HG03354 (cell line): ENCODE measurements around the gene VENTX.
"Not testable (repeated sequence)": the region's sequence is repeated elsewhere in the genome, so short reads cannot be mapped to it uniquely, and the experiment has no call there.

Source experiments
- ATAC-seq: cut with Tn5 transposase; IDR thresholded peaks from one replicate; pipeline ENCODE4 v1.9.1; 2021; ENCODE audit warnings: mild to moderate bottlenecking; ENCODE audit not compliant: unreplicated experiment, poor library complexity, severe bottlenecking

The VENTX gene

DNA sequence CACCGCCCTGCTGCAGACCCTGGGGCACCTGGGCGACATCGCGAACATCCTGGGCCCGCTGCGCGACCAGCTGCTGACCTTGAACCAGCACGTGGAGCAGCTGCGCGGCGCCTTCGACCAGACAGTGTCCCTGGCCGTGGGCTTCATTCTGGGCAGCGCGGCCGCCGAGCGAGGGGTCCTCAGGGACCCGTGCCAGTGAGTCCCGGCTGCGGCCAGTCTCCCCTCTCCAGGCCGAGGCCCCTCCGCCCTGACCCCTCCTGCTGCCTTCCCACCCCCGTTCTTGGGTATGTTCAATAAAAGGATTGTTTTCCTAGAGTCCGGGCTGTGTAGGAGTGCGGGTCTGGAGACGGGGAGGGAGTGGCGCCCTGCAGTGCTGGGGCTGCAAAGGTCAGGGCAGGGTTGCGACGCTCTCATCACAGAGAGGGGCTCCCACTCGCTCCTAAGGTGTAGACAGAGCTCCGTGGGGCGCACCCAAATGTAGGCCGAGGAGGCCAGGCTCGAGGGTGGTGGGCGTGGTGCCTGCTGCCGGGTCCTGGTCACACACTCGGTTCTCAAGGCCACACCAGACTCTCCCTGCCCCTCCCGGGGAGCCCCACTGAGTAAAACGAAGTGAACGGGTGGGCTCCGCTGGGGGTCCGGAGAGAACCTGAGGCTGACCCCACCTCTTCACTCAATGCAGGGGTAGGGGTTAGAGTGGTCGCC lies 6.3 kb upstream of the VENTX start:
- no peak for ATAC-seq

DNA sequence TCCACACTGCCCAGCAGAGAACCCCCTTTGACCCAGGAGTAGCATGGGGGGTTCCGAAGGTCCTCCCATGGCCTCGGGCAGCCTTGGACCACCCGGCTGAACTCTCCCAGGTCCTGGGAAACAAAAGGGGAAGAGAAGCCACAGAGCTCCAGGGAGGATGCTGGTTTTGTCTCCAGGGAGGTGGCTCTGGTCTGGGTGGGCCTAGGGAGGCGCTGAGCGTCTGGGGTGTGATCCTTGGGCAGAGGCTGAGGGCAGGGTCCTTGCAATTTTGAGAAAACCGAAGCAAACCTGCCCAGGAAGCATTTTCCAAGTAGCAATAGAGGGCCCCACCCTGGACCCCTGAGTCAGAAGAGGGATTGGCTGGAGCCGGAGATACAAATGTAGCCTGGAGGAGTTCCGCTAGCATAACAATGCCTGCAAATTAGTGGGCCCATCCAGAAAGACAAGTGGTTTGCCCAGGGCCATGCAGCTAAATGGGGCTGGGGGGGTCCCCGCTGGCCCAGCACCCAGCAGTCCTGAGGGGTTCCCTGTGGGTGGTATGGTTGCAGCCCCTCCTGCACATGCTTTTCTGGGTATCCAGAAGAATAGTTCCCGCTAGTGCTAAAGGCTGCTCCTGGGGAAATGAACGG lies 5.6 kb upstream of the VENTX start:
- no peak for ATAC-seq

DNA sequence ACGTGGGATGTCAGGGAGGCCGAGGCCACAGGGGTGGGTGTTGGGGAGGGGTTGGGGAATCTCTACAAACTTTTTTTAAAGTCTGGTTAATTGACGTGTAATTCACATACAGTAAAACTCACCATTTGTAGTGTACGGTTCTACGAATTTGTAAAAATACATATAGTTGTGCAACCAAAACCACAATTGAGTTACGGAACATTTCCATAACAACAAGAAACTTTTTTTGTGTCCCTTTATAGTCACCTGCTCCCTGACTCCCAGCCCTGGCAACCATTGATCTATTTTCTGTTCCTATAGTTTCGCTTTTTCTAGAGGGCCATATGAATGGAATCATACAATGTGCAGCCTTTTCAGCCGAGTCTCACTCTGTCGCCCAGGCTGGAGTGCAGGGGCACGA lies 2.9 kb upstream of the VENTX start:
- ATAC-seq: not testable (repeated sequence)

DNA sequence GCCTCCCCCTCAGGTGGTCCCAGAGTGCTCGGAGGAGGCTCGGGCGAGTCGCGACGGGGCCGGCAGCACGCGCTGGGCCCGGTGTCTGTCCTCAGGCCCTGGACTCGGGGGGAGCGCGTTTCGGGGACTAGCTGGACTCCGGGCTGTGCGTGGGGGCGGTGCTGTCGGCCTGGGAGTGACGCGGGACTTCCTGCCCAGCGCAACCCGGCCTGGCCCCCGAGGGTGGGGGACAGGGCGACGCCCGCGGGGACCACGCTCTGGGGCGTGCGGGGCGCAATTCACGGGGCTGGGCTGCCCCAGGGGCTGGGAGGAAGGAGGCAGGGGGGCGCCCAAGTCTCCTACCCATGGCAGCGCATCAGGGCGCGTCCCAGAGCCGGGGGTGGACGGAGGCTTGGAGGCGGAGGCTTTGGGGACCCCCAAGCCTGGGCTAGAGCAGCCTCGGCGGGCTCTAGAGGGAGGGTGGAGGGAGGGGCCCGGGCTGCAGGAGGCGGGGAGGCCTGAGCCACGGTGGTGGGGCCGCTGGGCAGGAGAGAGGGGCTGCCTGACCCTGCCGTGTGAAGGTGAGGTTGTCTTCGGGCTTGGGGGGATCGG lies 2.3 kb upstream of the VENTX start:
- ATAC-seq: no peak

DNA sequence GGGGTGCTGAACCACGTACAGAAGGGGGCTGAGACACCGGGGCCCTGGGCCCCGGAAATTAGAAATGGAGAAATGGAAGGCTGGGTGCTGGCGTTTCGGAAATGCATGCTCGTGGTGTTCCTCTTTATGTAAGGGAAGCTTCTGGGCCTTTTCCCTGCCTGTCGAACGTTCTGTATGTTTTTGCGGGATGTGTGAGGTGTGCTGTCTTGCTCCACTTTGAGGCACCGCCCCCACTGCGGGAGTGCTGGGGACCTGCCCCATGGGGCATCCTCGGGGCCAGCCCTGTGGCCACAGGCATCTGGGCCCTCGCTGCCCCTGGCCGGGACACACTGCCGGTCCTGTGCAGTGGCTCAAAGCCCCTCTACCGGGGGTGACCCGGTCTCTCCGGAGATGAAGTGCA lies 1.7 kb upstream of the VENTX start:
- ATAC-seq: no peak

DNA sequence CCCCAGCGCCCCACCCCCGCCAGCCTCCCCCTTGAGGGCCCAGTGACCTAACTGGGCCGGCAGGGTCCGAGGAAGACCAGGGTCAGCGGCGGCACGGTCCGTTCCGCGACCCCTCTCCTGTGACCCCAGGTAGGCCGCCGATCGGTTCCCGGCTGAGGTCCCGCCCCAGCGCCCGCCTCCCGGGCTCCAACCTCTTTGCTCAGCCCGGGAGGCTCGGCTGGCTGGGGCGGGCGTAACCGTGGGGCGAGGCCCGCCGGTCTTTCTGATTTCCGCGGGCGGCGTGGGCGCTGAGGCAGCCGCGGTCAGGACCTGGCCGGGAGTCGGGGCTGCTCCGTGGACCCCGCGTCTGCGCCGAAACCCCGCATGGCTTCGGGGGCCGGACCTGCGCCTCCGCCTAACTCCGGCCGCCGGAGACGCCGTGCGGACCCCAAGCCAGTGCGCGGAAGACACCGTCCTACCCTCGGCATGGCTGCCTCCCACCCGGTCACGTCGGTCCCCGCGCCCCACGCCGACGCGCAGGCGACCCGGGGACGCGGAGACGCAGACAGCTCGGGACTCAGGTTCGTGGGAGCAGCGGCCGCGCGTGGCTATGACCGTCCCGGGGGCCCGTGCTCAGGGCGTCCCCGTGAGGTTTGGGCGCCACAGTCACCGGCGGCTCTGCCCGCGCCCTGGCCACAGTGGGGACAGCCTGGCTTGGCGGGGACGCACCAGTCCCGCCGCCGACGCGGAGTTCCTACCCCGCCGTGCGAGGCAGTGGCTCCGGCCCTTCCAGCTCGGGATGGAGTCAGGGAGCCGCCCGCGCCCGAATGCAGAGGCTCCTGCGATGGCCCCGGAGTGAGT lies 1.0 kb upstream of the VENTX start:
- no peak for ATAC-seq

DNA sequence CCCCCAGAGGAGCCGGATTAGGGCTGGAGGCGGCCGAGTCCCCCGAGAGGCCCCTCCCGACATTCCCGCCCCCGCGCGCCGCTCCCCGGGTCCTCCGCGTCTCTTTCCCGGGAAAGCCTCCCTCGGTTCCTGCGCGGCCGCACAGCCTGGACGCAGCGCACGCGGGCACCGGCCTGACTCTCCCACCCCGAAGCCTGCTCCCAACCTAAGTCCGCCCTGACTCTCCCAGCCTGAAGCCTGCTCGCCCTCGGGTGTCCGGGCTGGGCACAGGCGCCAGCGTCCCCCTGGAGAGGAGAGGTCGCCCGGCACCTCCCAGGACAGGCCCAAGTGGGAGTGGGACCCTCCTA lies 441 bp upstream of the VENTX start:
- no peak for ATAC-seq

DNA sequence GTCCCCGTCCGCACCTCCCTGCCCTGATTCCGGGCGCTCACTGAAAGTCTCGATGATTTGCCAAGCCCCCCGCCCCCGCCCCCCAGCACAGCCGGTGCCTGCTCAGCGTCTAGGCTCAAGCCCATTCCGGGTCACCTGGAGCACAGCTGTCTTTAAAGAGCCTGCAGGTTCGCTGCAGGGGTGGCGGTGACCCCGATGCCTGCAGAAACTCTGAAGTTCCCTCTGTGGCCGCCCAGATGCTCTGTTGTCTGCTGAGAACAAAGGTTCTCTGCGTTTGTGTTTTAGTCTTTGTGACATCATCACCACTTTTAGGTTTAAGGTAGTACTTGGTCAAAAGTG lies 780 bp downstream of the VENTX start:
- no peak for ATAC-seq

DNA sequence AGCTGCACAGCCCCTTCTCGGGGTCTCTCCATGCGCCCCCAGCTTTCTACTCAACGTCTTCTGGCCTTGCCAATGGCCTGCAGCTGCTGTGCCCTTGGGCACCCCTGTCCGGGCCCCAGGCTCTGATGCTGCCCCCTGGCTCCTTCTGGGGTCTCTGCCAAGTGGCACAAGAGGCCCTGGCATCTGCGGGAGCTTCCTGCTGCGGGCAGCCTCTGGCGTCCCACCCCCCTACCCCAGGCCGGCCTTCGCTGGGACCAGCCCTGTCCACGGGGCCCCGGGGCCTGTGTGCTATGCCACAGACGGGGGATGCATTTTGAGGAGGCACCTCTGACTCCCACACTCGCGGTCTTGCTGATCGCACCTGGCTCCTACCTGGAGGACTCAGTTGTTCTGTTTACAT lies 2.3 kb downstream of the VENTX start:
- ATAC-seq: no peak

DNA sequence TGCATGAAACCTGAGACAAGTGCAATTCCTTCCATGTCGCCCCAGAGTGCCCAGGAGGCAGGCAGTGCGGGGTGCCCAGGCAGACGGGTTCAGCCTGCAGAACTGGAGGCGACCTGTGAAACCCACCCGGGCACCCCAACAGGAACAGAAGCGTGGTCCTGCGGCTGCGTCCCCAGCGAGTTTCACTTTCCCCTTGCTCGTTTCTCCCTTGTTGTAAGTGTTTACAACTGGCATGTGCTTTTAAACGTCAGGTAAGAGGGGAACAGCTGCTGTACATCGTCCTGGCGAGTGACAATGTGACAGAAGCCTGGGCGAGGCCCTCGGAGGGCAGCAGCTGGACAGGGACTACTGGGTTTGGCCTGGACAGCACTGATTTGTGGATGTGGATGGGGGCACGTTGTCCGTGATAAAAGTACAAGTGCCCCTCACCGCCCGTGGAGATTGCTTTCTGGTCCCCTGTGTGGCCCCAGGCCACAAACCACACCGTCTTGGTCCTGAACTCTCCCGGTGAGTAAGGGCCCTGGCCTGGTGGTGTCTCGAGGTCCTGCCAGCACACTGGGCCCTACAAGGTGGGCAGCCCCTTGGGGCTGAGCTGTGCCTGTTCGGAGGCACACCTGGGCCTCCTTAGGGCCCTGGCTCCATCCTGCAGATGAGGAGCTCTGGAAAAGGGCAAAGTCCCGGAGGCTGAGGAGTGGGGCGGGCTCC lies 4.0 kb downstream of the VENTX start:
- ATAC-seq: peak; percentile 49

DNA sequence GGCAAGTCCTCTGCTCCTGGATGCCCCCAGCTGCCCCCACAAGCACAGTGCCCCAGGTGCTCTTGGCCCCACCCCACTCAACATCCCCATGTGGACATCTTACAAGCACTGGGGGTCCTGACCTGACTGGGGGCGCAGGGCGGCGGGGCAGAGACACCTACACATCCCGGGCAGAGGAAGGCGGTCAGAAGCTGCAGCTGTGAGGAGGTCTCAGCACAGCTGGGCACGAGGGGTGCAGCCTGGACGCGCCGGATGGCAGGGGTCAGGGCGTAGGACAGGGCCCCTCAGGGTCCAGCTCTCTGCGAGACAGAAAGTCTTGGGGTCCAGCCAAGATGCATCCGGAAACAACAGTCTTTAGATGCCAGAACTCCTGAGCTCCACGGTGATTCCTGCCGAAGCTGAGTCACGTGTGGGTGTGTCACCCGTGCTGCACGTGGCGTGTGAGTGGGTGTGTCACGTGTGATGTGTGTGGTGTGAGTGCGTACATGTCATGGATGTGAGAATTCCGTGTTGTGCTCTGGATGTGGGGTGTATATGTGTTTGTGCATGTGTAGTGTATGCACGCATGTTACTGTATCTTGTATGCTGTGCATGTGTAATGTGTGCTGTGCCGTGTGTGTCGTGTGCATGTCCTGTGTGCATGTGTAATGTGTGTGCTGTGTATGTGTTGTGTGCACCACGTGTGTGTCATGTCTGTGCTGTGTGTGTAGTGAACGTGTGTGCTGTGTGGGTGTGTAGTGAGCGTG lies 5.1 kb downstream of the VENTX start:
- ATAC-seq: no peak

DNA sequence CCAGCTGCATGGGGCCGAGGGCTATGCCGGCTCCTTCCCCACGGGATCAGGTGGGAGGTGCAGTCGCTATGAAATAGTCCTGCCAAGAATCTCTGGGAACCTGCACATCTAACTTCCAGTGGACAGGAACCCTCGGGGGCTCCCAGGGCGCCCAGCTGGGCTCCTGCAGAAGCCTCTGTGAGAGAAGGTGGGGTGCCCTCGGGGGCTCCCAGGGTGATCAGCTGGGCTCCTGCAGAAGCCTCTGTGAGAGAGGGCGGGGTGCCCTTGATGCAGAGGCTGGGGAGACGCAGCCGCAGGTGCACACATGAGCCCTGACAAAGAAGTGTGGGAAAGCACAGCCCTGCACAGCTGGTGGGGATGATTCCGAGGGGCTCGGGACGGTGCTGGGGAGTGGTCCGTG lies 5.9 kb downstream of the VENTX start:
- ATAC-seq: no peak

DNA sequence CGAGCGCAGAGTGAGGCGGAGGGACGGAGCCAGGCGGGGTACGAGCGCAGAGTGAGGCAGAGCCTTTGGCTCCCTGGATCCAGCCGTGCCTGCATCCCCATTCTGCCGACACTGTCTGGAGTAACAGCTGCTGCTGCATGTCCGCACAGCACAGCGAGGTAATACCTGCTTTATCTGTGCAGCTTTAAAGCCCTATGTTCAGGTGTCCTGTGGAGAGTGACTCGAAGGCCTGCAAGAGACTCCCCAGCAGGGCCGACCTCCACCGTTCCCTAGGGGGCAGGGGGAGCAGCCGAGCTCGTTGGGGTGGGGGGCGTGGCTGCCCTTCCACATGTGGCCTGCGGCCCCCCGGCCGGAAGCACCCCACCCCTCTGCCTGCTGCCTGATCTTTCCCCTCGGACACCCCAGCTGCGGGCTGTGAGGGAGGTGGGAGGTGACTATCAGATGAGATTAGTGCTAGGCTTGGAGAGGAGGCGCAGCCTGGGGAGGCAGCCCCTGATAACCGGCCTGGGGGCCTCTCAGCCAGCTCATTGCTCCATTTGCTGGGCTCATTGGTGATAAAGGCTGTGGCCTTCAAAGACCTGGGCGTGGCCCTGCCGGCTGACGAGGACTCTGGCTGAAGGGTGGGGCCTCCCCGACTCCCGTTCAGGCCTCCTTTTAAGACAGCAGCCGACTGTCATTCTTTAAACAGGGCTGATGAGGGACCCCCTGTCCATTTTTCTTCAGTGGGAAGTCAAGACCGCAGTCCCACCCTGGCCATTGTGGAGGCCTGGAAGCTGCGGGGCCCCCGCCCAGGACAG lies 8.0 kb downstream of the VENTX start:
- no peak for ATAC-seq

DNA sequence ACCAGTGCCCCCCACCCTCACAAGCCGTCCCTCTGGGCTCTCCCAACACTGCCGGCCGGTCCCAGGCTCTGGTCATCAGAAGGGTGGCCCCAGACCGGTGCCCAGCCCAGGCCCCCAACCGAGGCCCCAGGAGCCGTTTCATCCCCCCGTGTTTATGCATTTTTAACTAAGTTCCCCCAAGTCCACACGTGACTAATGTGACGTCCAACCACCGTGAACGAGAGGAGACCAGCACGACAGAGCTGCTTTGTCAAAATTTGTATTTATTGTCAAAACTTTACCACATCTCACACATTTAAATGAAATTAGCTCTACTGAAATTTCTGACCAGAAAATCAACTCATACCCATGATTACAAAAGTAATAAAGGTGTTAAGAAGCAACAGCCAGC lies 8.6 kb downstream of the VENTX start:
- no peak for ATAC-seq

DNA sequence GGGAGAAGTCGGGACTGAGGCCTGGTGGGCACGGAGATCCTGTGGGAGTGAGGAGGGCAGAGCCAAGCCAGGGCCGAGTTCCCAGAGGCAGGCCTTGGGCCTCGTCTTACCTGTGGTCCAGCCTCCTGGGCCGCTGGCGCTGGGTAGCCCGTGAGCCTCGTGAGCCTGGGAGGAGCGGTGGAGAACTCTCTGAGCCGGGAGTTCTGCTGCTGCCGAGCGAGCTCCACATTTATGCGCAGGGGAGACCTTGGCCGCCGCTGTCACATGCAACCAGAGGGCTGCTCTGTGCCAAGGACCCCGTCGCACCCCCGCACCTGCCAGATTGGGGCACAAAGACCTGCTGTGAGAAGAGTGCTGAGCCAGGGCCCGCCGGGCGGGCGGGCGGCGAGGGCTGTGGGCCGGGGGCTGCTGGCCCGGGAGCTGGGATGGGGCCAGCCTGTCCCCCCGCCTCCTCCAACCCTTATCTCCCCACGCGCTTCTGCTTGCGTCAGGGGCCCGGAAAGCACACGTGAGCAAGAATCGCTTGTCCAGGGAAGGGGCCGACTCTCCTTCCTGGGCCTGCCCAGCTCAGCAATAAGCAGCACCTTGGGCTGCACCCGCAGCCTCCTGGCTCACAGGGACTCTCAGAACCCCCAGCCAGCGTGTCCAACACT lies 10.2 kb downstream of the VENTX start:
- no peak for ATAC-seq

DNA sequence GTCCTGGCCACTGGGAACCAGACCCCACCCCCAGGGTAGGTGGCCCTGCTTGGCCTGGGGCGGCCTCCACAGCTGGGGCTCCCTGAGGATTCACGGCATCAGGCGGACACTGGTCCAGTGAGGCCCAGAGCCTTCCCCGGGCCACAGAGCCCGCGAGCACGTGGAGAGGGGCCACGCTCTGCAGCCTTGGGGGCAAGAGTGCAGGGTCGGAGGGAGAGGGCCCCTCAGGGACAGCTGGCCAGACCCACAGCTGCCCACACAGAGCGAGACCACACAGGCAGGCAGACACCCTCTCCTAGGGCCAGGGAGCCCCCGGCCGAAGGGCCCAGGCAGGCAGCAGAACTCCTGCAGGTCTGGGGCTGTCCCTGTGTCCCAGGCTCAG lies 10.7 kb downstream of the VENTX start:
- ATAC-seq: no peak

DNA sequence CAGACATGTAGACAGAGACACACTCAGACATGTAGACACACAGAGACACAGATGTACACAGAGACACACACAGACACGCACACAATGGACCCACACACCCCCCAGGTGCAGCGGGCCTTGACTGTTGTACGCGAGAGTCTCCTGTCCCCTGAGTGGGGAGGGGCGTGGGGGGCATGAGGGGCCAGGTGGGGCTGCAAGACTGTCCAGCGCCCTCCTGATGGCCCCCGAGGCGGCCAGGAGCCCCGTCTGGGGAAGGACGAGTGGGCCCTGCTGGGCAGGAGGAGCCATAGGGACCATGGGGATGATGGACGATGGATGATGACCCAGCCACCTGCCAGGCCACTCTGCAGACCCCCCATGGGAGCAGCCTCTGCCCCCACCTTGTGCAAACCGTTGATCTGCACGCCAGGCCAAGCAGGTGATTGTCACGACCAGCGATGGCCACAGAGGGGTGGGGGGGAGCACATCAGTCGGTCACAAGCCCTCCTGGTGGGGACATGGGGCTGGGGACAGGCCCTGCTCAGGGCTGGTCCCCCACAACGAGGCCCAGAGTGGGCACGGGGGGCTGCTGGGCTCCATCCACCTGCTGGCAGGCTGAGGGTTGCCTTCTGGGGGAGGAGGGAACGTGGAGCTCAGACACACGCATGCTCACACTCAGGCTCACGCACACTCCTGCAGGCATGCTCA lies 11.6 kb downstream of the VENTX start:
- no peak for ATAC-seq
